Measurements from ENCODE around the gene RASL11A. TPM values are rescaled to one million over a fixed set of nuclear protein-coding genes. Genes with fewer than 3 reads are reported as not detected.

Gene RASL11A
- total and polyA plus RNA-seq, 2 of the 13 experiments (the other 11 are each of a cell fraction or from before 2014, with no cell fraction given): 3.0 to 4.1 TPM

DNA sequence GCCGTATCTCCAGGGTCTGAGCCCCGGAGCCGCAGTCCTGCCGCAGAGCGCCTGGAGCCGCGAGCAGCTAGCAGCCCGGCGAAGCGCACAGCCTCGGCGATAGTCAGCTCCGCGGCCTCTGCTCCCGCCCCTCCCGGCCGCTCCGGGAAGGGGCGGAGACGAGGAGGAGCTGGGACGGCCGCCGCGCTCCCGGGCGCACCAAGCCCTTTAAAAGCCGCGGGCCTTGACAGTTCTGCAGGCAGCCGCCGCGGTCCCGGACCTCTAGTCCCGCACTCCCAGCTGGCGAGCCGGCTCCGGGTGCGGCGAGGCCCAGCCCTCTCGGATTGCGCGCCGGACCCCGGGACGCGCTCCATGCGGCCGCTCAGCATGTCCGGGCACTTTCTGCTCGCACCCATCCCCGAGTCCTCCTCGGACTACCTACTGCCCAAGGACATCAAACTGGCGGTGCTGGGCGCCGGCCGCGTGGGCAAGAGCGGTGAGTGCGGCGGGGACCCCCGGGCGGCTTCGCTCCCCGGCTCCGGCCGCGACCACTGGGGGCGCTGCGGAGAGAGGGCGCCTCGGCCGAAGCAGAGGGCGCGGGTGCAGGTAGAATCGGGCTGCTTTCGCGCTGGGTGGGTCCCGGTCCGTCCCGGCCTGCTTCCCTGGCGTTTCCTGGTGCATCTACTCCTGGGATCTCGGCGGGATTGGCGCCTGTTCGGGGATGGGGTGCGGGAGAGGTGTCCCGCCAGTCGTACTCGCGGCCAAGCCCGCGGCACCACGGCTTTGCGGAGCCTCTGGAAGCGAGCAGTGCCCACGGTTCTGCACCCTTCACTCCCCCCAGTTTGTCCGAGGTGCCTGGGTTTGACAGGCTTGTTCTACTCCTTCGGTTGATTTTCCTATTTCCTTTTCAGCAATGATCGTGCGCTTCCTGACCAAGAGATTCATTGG lies at the start of gene RASL11A (continued):
- TF ChIP-seq, protein P1, sequence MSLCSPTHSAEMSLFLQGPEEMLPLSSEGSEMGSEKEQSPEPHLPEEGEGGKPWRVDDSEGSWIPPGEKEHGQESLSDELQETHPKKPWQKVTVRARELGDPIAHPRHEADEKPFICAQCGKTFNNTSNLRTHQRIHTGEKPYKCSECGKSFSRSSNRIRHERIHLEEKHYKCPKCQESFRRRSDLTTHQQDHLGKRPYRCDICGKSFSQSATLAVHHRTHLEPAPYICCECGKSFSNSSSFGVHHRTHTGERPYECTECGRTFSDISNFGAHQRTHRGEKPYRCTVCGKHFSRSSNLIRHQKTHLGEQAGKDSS (CRISPR knock-in tag; IDR thresholded peaks at IDR 0.05; ENCODE audit: borderline replicate concordance, low read depth): peak; percentile 46; the same call in 1 of the 2 replicates
- TF ChIP-seq ZNF350 (CRISPR knock-in tag; IDR thresholded peaks at IDR 0.05; ENCODE audit: borderline replicate concordance, low read depth) (peak; percentile 28; the same call in 1 of the 2 replicates), TEAD3 (CRISPR knock-in tag; optimal IDR thresholded peaks at IDR 0.05; ENCODE audit: borderline replicate concordance) (peak; percentile 25), ZNF296 (CRISPR knock-in tag; conservative IDR thresholded peaks at IDR 0.05) (no peak), ZNF572 (CRISPR knock-in tag; IDR thresholded peaks at IDR 0.05) (0 out of 2 replicates have a peak, but pooled peaks have one; percentile 54), ERF (CRISPR knock-in tag; IDR thresholded peaks at IDR 0.05) (peak; percentile 51), ZFP36L2 (CRISPR knock-in tag; IDR thresholded peaks at IDR 0.05) (no peak), ZNF598 (CRISPR knock-in tag; IDR thresholded peaks at IDR 0.05; ENCODE audit: borderline replicate concordance) (no peak), ZSCAN9 (CRISPR knock-in tag; IDR thresholded peaks at IDR 0.05; ENCODE audit: borderline replicate concordance) (no peak), ZMYM3 (CRISPR knock-in tag; IDR thresholded peaks at IDR 0.05) (no peak), PTBP1 (IDR thresholded peaks at IDR 0.05; ENCODE audit: low read depth, low read length, poor library complexity, severe bottlenecking) (peak; percentile 85), HOXA3 (CRISPR knock-in tag; IDR thresholded peaks at IDR 0.05) (peak; percentile 55)
- TF ChIP-seq, protein P2, sequence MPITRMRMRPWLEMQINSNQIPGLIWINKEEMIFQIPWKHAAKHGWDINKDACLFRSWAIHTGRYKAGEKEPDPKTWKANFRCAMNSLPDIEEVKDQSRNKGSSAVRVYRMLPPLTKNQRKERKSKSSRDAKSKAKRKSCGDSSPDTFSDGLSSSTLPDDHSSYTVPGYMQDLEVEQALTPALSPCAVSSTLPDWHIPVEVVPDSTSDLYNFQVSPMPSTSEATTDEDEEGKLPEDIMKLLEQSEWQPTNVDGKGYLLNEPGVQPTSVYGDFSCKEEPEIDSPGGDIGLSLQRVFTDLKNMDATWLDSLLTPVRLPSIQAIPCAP (CRISPR knock-in tag; IDR thresholded peaks at IDR 0.05; ENCODE audit: low read depth): peak; percentile 64; the same call in 1 of the 2 replicates
- TF ChIP-seq, protein P3, sequence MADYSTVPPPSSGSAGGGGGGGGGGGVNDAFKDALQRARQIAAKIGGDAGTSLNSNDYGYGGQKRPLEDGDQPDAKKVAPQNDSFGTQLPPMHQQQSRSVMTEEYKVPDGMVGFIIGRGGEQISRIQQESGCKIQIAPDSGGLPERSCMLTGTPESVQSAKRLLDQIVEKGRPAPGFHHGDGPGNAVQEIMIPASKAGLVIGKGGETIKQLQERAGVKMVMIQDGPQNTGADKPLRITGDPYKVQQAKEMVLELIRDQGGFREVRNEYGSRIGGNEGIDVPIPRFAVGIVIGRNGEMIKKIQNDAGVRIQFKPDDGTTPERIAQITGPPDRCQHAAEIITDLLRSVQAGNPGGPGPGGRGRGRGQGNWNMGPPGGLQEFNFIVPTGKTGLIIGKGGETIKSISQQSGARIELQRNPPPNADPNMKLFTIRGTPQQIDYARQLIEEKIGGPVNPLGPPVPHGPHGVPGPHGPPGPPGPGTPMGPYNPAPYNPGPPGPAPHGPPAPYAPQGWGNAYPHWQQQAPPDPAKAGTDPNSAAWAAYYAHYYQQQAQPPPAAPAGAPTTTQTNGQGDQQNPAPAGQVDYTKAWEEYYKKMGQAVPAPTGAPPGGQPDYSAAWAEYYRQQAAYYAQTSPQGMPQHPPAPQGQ (CRISPR knock-in tag; IDR thresholded peaks at IDR 0.05; ENCODE audit: borderline replicate concordance): no peak
- TF ChIP-seq, protein P4, sequence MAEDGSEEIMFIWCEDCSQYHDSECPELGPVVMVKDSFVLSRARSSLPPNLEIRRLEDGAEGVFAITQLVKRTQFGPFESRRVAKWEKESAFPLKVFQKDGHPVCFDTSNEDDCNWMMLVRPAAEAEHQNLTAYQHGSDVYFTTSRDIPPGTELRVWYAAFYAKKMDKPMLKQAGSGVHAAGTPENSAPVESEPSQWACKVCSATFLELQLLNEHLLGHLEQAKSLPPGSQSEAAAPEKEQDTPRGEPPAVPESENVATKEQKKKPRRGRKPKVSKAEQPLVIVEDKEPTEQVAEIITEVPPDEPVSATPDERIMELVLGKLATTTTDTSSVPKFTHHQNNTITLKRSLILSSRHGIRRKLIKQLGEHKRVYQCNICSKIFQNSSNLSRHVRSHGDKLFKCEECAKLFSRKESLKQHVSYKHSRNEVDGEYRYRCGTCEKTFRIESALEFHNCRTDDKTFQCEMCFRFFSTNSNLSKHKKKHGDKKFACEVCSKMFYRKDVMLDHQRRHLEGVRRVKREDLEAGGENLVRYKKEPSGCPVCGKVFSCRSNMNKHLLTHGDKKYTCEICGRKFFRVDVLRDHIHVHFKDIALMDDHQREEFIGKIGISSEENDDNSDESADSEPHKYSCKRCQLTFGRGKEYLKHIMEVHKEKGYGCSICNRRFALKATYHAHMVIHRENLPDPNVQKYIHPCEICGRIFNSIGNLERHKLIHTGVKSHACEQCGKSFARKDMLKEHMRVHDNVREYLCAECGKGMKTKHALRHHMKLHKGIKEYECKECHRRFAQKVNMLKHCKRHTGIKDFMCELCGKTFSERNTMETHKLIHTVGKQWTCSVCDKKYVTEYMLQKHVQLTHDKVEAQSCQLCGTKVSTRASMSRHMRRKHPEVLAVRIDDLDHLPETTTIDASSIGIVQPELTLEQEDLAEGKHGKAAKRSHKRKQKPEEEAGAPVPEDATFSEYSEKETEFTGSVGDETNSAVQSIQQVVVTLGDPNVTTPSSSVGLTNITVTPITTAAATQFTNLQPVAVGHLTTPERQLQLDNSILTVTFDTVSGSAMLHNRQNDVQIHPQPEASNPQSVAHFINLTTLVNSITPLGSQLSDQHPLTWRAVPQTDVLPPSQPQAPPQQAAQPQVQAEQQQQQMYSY (CRISPR knock-in tag; IDR thresholded peaks at IDR 0.05): 0 out of 2 replicates have a peak, but pooled peaks have one; percentile 19
- TF ChIP-seq, protein P5, sequence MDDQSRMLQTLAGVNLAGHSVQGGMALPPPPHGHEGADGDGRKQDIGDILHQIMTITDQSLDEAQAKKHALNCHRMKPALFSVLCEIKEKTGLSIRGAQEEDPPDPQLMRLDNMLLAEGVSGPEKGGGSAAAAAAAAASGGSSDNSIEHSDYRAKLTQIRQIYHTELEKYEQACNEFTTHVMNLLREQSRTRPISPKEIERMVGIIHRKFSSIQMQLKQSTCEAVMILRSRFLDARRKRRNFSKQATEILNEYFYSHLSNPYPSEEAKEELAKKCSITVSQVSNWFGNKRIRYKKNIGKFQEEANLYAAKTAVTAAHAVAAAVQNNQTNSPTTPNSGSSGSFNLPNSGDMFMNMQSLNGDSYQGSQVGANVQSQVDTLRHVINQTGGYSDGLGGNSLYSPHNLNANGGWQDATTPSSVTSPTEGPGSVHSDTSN (CRISPR knock-in tag; IDR thresholded peaks at IDR 0.05; ENCODE audit: borderline replicate concordance): no peak
- TF ChIP-seq, protein P6, sequence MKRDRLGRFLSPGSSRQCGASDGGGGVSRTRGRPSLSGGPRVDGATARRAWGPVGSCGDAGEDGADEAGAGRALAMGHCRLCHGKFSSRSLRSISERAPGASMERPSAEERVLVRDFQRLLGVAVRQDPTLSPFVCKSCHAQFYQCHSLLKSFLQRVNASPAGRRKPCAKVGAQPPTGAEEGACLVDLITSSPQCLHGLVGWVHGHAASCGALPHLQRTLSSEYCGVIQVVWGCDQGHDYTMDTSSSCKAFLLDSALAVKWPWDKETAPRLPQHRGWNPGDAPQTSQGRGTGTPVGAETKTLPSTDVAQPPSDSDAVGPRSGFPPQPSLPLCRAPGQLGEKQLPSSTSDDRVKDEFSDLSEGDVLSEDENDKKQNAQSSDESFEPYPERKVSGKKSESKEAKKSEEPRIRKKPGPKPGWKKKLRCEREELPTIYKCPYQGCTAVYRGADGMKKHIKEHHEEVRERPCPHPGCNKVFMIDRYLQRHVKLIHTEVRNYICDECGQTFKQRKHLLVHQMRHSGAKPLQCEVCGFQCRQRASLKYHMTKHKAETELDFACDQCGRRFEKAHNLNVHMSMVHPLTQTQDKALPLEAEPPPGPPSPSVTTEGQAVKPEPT (CRISPR knock-in tag; IDR thresholded peaks at IDR 0.05; ENCODE audit: low read depth): no peak
